ENCODE results near the gene RIOK3. TPM values are rescaled to one million over a fixed set of nuclear protein-coding genes. Genes with fewer than 3 reads are reported as not detected.

Gene RIOK3
- total and polyA plus RNA-seq, 12 donors, result 22.5 to 85.3 (median 48.1) TPM

- Histone ChIP-seq H3K9me3 (replicated peaks in 1 of 3) (no peaks in the 10 kb centered on the region), H3K36me3 (replicated peaks in 1 of 2) (no peaks in the 10 kb centered on the region)
- 31 to 50% (median 40%) methylated on average over 2 of the region's 2 CpGs for WGBS, 4 donors
Measured at GRCh38 chr18:23406271-23406787, 46.8 kb upstream of the RIOK3 start.

GRCh38 chr18:23412351-23412964 is 40.6 kb upstream of the RIOK3 start:
- no peak for TF ChIP-seq CTCF (IDR thresholded peaks at IDR 0.05)
- TF ChIP-seq POLR2A (IDR thresholded peaks at IDR 0.05), result no peak
- H3K4me3 ChIP-seq, result no peak overlapping the region
- no peak overlapping the region for H3K27ac ChIP-seq
- no peaks in the 10 kb centered on the region for H3K4me1 ChIP-seq (replicated peaks in 1 of 2)
- no peaks in the 10 kb centered on the region for H3K36me3 ChIP-seq (replicated peaks in 1 of 2)
- intact Hi-C loops (cut with DNase I), result no loop called here
- WGBS, 4 donors, result 45 to 59% (median 47%) methylated on average over 3 of the region's 3 CpGs
- H3K9me3 ChIP-seq (replicated peaks in 1 of 3), result no peaks in the 10 kb centered on the region
- H3K27me3 ChIP-seq, result no peaks in the 10 kb centered on the region
- DNase-seq, result no peak

More at GRCh38 chr18:23406271-23406787, 46.8 kb upstream of the RIOK3 start:
- Histone ChIP-seq H3K27me3 (no peaks in the 10 kb centered on the region), H3K4me3 (no peak overlapping the region), H3K27ac (no peak overlapping the region), H3K4me1 (replicated peaks in 1 of 2) (peaks cover 0 to 13% of the 10 kb centered on the region in 2 donors)
- intact Hi-C loops (cut with DNase I), result no loop called here
- DNase-seq, result peak in 6 of 7 donors; percentile 58 to 75 (median 66)
- TF ChIP-seq POLR2A (IDR thresholded peaks at IDR 0.05), result no peak

- no peaks in the 10 kb centered on the region for H3K9me3 ChIP-seq (replicated peaks in 1 of 3)
- intact Hi-C loops (cut with DNase I), result no loop called here
- no peaks in the 10 kb centered on the region for H3K27me3 ChIP-seq
- H3K27ac ChIP-seq, result no peak overlapping the region
- WGBS, 4 donors, result 68 to 81% (median 78%) methylated on average over 3 to 4 of the region's 4 CpGs
- DNase-seq, result no peak
- no peak overlapping the region for H3K4me3 ChIP-seq
- TF ChIP-seq CTCF (IDR thresholded peaks at IDR 0.05), result no peak
- no peak for TF ChIP-seq POLR2A (IDR thresholded peaks at IDR 0.05)
- H3K36me3 ChIP-seq (replicated peaks in 1 of 2), result no peaks in the 10 kb centered on the region
- H3K4me1 ChIP-seq (replicated peaks in 1 of 2), result no peaks in the 10 kb centered on the region
Measured at GRCh38 chr18:23415515-23415914, 37.6 kb upstream of the RIOK3 start.

GRCh38 chr18:23416298-23416697 is 36.8 kb upstream of the RIOK3 start:
- Histone ChIP-seq H3K4me3 (no peak overlapping the region), H3K36me3 (replicated peaks in 1 of 2) (no peaks in the 10 kb centered on the region), H3K9me3 (replicated peaks in 1 of 3) (no peaks in the 10 kb centered on the region), H3K4me1 (replicated peaks in 1 of 2) (no peaks in the 10 kb centered on the region), H3K27me3 (no peaks in the 10 kb centered on the region), H3K27ac (no peak overlapping the region)
- intact Hi-C loops (cut with DNase I), result no loop called here
- 75 to 88% (median 76%) methylated on average over 3 of the region's 3 CpGs for WGBS, 4 donors
- TF ChIP-seq CTCF (IDR thresholded peaks at IDR 0.05) (no peak), POLR2A (IDR thresholded peaks at IDR 0.05) (no peak)
- DNase-seq, result no peak

- Histone ChIP-seq H3K36me3 (replicated peaks in 1 of 2) (no peaks in the 10 kb centered on the region), H3K4me3 (no peak overlapping the region), H3K27ac (no peak overlapping the region), H3K4me1 (replicated peaks in 1 of 2) (no peaks in the 10 kb centered on the region), H3K9me3 (replicated peaks in 1 of 3) (no peaks in the 10 kb centered on the region), H3K27me3 (no peaks in the 10 kb centered on the region)
- 95 to 100% (median 98%) methylated on average over 1 of the region's 1 CpG for WGBS, 4 donors
- intact Hi-C loops (cut with DNase I), result no loop called here
- no peak for DNase-seq
- TF ChIP-seq CTCF (IDR thresholded peaks at IDR 0.05) (no peak), POLR2A (IDR thresholded peaks at IDR 0.05) (no peak)
Measured at GRCh38 chr18:23421277-23421676, 31.8 kb upstream of the RIOK3 start.

Data from adrenal gland (tissue), 12 donors.